Measurements from ENCODE around the gene NEURL4.

NEURL4 gene

GRCh38 chr17:7281074-7281952, 47.8 kb downstream of the NEURL4 start, which contains the start of gene SLC2A4:
SLC2A4 (plus strand) TSS chr17:7281718; CDS start chr17:7281935, 217 bp downstream.
- DNase-seq (ENCODE audit: insufficient read length) (peak; percentile 98), FAIRE-seq (peak; percentile 98)
- no peak for TF ChIP-seq POLR2A (IDR thresholded peaks at IDR 0.05; ENCODE audit: low read depth, low read length)
- TF ChIP-seq TAF1 (IDR thresholded peaks at IDR 0.05; ENCODE audit: borderline replicate concordance, low read depth, low read length): no peak
- TF ChIP-seq POLR2AphosphoS5 (IDR thresholded peaks at IDR 0.05; ENCODE audit: low read depth, low read length): no peak

- peak; percentile 81 for FAIRE-seq
- TF ChIP-seq POLR2AphosphoS5 (IDR thresholded peaks at IDR 0.05; ENCODE audit: low read depth, low read length) (no peak), POLR2A (IDR thresholded peaks at IDR 0.05; ENCODE audit: low read depth, low read length) (no peak), TAF1 (IDR thresholded peaks at IDR 0.05; ENCODE audit: borderline replicate concordance, low read depth, low read length) (no peak)
- peak; percentile 81 for DNase-seq (ENCODE audit: insufficient read length)
Observed at GRCh38 chr17:7280519-7281073, 48.5 kb downstream of the NEURL4 start.

- FAIRE-seq (no peak), DNase-seq (ENCODE audit: insufficient read length) (no peak)
- TF ChIP-seq POLR2A (IDR thresholded peaks at IDR 0.05; ENCODE audit: low read depth, low read length): no peak
- no peak for TF ChIP-seq TAF1 (IDR thresholded peaks at IDR 0.05; ENCODE audit: borderline replicate concordance, low read depth, low read length)
- no peak for TF ChIP-seq POLR2AphosphoS5 (IDR thresholded peaks at IDR 0.05; ENCODE audit: low read depth, low read length)
Observed at GRCh38 chr17:7279448-7279847, 49.7 kb downstream of the NEURL4 start.

GRCh38 chr17:7266784-7267183, 62.4 kb downstream of the NEURL4 start:
- FAIRE-seq (no peak), DNase-seq (ENCODE audit: insufficient read length) (no peak)
- no peak for TF ChIP-seq TAF1 (IDR thresholded peaks at IDR 0.05; ENCODE audit: borderline replicate concordance, low read depth, low read length)
- no peak for TF ChIP-seq POLR2AphosphoS5 (IDR thresholded peaks at IDR 0.05; ENCODE audit: low read depth, low read length)
- TF ChIP-seq POLR2A (IDR thresholded peaks at IDR 0.05; ENCODE audit: low read depth, low read length): no peak
